WTC11 (cell line): ENCODE results near the gene DCAF6. TPM values are rescaled to one million over a fixed set of nuclear protein-coding genes. Genes with fewer than 3 reads are reported as not detected.

Experiments
- ATAC-seq: fragments of 200-7000 bp; cut with Tn5 transposase; 2 replicates; pipeline ENCODE4 v1.10.0; 2021; ENCODE audit warnings: mild to moderate bottlenecking, moderate library complexity
- CTCF ChIA-PET: fragments of 300-600 bp; sonication (Branson Sonifier 250); formaldehyde crosslinking; loops from one replicate; lab custom pipeline; 2021; ENCODE audit warnings: antibody characterized with exemption; lab: Charles Lee
- POLR2A ChIA-PET: fragments of 350-600 bp; sonication (Branson Sonifier 250); formaldehyde crosslinking; loops from one replicate; lab custom pipeline; 2021; ENCODE audit warnings: antibody characterized with exemption; lab: Charles Lee
- DNase-seq: peaks from one replicate; pipeline ENCODE4 v3.0.0; 2021; ENCODE audit warnings: low spot score
- H3K27ac Mint-ChIP-seq: 2 replicates; pipeline ENCODE4 v1.8.0; 2021; ENCODE audit warnings: mixed read lengths
- H3K27me3 Mint-ChIP-seq: 2 replicates; pipeline ENCODE4 v1.8.0; 2021; ENCODE audit warnings: low read depth, mild to moderate bottlenecking, moderate library complexity, mixed read lengths
- H3K36me3 Mint-ChIP-seq: 2 replicates; pipeline ENCODE4 v1.8.0; 2021; ENCODE audit warnings: mixed read lengths
- H3K4me1 Mint-ChIP-seq: 2 replicates; pipeline ENCODE4 v1.8.0; 2022; ENCODE audit warnings: mixed read lengths
- H3K4me3 Mint-ChIP-seq: 2 replicates; pipeline ENCODE4 v1.8.0; 2021; ENCODE audit warnings: mild to moderate bottlenecking, moderate library complexity, mixed read lengths
- H3K9me3 Mint-ChIP-seq: 2 replicates; pipeline ENCODE4 v1.8.0; 2021; ENCODE audit warnings: mixed read lengths
- AFF4 ChIP-seq: sonication (generic); formaldehyde crosslinking; IDR thresholded peaks from 2 replicates; pipeline ENCODE4 v1.8.1; 2023; ENCODE audit warnings: mild to moderate bottlenecking, missing genetic modification reagents, borderline replicate concordance
- ATF1 ChIP-seq: sonication (generic); formaldehyde crosslinking; IDR thresholded peaks from 2 replicates; pipeline ENCODE4 v1.8.1; 2023; ENCODE audit warnings: mild to moderate bottlenecking, moderate library complexity, missing genetic modification reagents
- CBFB ChIP-seq: sonication (generic); formaldehyde crosslinking; IDR thresholded peaks from 2 replicates; pipeline ENCODE4 v1.8.1; 2022; ENCODE audit warnings: mild to moderate bottlenecking, low read depth, missing genetic modification reagents
- CREM ChIP-seq: sonication (generic); formaldehyde crosslinking; IDR thresholded peaks from 2 replicates; pipeline ENCODE4 v1.8.1; 2022; ENCODE audit warnings: mild to moderate bottlenecking, missing genetic modification reagents, moderate library complexity
- ETV6 ChIP-seq: sonication (generic); formaldehyde crosslinking; IDR thresholded peaks from 2 replicates; pipeline ENCODE4 v1.8.1; 2022; ENCODE audit warnings: mild to moderate bottlenecking, missing genetic modification reagents
- FOXJ3 ChIP-seq: sonication (generic); formaldehyde crosslinking; IDR thresholded peaks from 2 replicates; pipeline ENCODE4 v1.9.0; 2021; ENCODE audit warnings: missing genetic modification reagents, mild to moderate bottlenecking, borderline replicate concordance
- FOXK1 ChIP-seq: sonication (generic); formaldehyde crosslinking; IDR thresholded peaks from 2 replicates; pipeline ENCODE4 v1.8.0; 2022; ENCODE audit warnings: mild to moderate bottlenecking, moderate library complexity, missing genetic modification reagents
- IRF1 ChIP-seq: sonication (generic); formaldehyde crosslinking; IDR thresholded peaks from 2 replicates; pipeline ENCODE4 v1.8.0; 2023; ENCODE audit warnings: missing genetic modification reagents
- JUN ChIP-seq: sonication (generic); formaldehyde crosslinking; IDR thresholded peaks from 2 replicates; pipeline ENCODE4 v1.8.0; 2023; ENCODE audit warnings: mild to moderate bottlenecking, missing genetic modification reagents
- KAT7 ChIP-seq: sonication (generic); formaldehyde crosslinking; IDR thresholded peaks from 2 replicates; pipeline ENCODE4 v1.8.1; 2023; ENCODE audit warnings: missing genetic modification reagents, mild to moderate bottlenecking, borderline replicate concordance
- NFE2L1 ChIP-seq: sonication (generic); formaldehyde crosslinking; IDR thresholded peaks from 2 replicates; pipeline ENCODE4 v1.8.1; 2023; ENCODE audit warnings: missing genetic modification reagents
- NR1H2 ChIP-seq: sonication (generic); formaldehyde crosslinking; IDR thresholded peaks from 2 replicates; pipeline ENCODE4 v1.9.0; 2021; ENCODE audit warnings: mild to moderate bottlenecking, moderate library complexity, missing genetic modification reagents
- OVOL2 ChIP-seq: fragments of 250-450 bp; sonication (Bioruptor Pico); IDR thresholded peaks from 2 replicates; pipeline ENCODE4 v1.9.0; 2021; ENCODE audit warnings: mild to moderate bottlenecking, borderline replicate concordance
- SMAD3 ChIP-seq: sonication (generic); formaldehyde crosslinking; IDR thresholded peaks from 2 replicates; pipeline ENCODE4 v1.8.0; 2022; ENCODE audit warnings: missing genetic modification reagents, mild to moderate bottlenecking, borderline replicate concordance
- ZNF121 ChIP-seq: sonication (generic); formaldehyde crosslinking; IDR thresholded peaks from 2 replicates; pipeline ENCODE4 v1.8.0; 2023; ENCODE audit warnings: missing genetic modification reagents
- ZNF138 ChIP-seq: sonication (generic); formaldehyde crosslinking; conservative IDR thresholded peaks from 2 replicates; pipeline ENCODE4 v1.8.1; 2022; ENCODE audit warnings: mild to moderate bottlenecking, moderate library complexity, missing genetic modification reagents
- ZNF232 ChIP-seq: sonication (generic); formaldehyde crosslinking; IDR thresholded peaks from 2 replicates; pipeline ENCODE4 v1.8.0; 2022; ENCODE audit warnings: mild to moderate bottlenecking, missing genetic modification reagents
- ZNF671 ChIP-seq: fragments of 250-450 bp; sonication (Bioruptor Pico); IDR thresholded peaks from 2 replicates; pipeline ENCODE4 v1.8.0; 2021; ENCODE audit warnings: mild to moderate bottlenecking
- total RNA-seq: library from RNA; stranded (reverse); gene quantifications from 3 replicates; pipeline ENCODE4 v1.2.3, GENCODE V29; 2021
- TF ChIP-seq, protein P1 (sequence below): sonication (generic); formaldehyde crosslinking; IDR thresholded peaks from 2 replicates; pipeline ENCODE4 v1.8.0; 2022; ENCODE audit warnings: mild to moderate bottlenecking, missing genetic modification reagents
- TF ChIP-seq, protein P2 (sequence below): sonication (generic); formaldehyde crosslinking; conservative IDR thresholded peaks from 2 replicates; pipeline ENCODE4 v1.8.1; 2023; ENCODE audit warnings: mild to moderate bottlenecking, low read depth, missing genetic modification reagents, moderate library complexity

DCAF6 gene
- total RNA-seq, 1 experiment from 2014 or later = 13.5 TPM

- ATAC-seq (no peak), DNase-seq (no peak)
- no peak overlapping the region for H3K27ac Mint-ChIP-seq
- no peak overlapping the region for H3K4me3 Mint-ChIP-seq
- ChIA-PET POLR2A (no interaction called here), CTCF (no interaction called here)
- H3K27me3 Mint-ChIP-seq = no peaks in the 10 kb centered on the region
- TF ChIP-seq ETV6 (CRISPR knock-in tag) (no peak), FOXJ3 (CRISPR knock-in tag) (no peak), NR1H2 (CRISPR knock-in tag) (no peak), OVOL2 (no peak), ZNF671 (CRISPR knock-in tag) (no peak), ZNF121 (no peak), ZNF138 (CRISPR knock-in tag) (no peak), ATF1 (CRISPR knock-in tag) (no peak), KAT7 (no peak), AFF4 (CRISPR knock-in tag) (no peak), ZNF232 (CRISPR knock-in tag) (no peak), SMAD3 (CRISPR knock-in tag) (no peak), CBFB (CRISPR knock-in tag) (no peak), JUN (CRISPR knock-in tag) (no peak), IRF1 (CRISPR knock-in tag) (no peak), FOXK1 (CRISPR knock-in tag) (no peak), NFE2L1 (CRISPR knock-in tag) (no peak), CREM (CRISPR knock-in tag) (no peak)
- TF ChIP-seq, protein P1, sequence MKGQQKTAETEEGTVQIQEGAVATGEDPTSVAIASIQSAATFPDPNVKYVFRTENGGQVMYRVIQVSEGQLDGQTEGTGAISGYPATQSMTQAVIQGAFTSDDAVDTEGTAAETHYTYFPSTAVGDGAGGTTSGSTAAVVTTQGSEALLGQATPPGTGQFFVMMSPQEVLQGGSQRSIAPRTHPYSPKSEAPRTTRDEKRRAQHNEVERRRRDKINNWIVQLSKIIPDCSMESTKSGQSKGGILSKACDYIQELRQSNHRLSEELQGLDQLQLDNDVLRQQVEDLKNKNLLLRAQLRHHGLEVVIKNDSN = no peak
- TF ChIP-seq, protein P2, sequence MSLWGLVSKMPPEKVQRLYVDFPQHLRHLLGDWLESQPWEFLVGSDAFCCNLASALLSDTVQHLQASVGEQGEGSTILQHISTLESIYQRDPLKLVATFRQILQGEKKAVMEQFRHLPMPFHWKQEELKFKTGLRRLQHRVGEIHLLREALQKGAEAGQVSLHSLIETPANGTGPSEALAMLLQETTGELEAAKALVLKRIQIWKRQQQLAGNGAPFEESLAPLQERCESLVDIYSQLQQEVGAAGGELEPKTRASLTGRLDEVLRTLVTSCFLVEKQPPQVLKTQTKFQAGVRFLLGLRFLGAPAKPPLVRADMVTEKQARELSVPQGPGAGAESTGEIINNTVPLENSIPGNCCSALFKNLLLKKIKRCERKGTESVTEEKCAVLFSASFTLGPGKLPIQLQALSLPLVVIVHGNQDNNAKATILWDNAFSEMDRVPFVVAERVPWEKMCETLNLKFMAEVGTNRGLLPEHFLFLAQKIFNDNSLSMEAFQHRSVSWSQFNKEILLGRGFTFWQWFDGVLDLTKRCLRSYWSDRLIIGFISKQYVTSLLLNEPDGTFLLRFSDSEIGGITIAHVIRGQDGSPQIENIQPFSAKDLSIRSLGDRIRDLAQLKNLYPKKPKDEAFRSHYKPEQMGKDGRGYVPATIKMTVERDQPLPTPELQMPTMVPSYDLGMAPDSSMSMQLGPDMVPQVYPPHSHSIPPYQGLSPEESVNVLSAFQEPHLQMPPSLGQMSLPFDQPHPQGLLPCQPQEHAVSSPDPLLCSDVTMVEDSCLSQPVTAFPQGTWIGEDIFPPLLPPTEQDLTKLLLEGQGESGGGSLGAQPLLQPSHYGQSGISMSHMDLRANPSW (CRISPR knock-in tag) = no peak
- H3K4me1 Mint-ChIP-seq = peaks cover 22% of the 10 kb centered on the region
- H3K9me3 Mint-ChIP-seq = no peaks in the 10 kb centered on the region
- H3K36me3 Mint-ChIP-seq = no peaks in the 10 kb centered on the region
These were observed 13.8 kb upstream of the DCAF6 start for GRCh38 chr1:167922611-167923074.
